Measurements from ENCODE around the gene CCDC179. TPM values are rescaled to one million over a fixed set of nuclear protein-coding genes. Genes with fewer than 3 reads are reported as not detected.

The CCDC179 gene
- not detected in 2 replicates for total RNA-seq

GRCh38 chr11:22860241-22860640 lies at the start of gene CCDC179:
Gene CCDC179 (minus strand): TSS chr11:22860474. CDS start chr11:22860421, 53 bp downstream.

DNA sequence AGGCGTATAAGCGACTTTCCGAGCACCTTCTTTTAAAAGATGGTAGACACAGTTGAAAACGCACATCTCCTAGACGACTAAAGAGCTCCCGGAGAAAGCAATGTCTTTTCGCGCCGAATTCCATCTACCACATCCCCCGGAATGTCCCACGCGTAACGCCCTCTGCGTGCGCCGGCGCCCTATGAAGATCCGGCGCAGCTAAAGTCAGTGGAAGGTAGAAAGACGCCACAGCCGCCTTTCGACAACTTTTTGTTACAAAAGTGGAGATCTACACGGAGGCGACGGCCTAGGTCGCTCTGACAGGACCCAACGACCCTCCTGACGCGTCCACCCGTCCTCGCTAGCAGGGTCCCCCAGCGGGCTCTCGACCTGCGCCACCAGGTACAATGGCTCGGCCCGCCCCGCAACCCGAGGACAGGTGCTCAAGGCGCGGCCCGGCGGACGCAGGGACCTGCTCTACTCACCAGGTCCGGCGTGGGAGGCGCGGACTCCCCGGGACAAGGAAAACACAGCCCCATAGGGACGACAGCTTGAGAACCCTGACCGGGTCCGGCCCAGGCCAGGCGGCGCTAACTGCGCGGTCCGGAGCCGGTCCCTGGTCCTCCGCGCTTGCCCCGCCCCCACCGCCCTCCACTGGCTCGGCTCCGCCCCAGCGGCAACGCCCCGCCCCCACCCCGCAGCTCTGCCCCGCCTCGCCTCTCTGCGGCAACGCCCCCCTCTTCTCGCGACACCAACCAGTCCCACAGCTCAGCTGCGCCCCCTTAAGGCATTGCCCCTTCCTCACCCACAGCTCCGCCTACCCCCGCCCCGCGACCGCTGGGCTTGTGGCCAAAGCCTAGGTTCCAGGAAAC lies 30.8 kb downstream of the CCDC179 start, which contains the start of gene SVIP:
SVIP (minus strand) TSS at position 571 of the 851 bp plus-strand sequence; CDS start at position 518, 53 bp downstream.

Other genes starting within 250 kb of the CCDC179 start
- gene FANCF, start 234.7 kb downstream of the CCDC179 start, total RNA-seq: 12.7 and 13.4 TPM in 2 replicates
- gene GAS2, start 193.9 kb downstream of the CCDC179 start, total RNA-seq: 1.6 and 2.3 TPM in 2 replicates
- gene SVIP, start 30.7 kb downstream of the CCDC179 start, total RNA-seq: 15.5 and 21.1 TPM in 2 replicates

All from epithelial cell of umbilical artery (primary cell).